IMR-90 (cell line): Measurements from ENCODE around the gene ANAPC1.
"Not testable (repeated sequence)": the region's sequence is repeated elsewhere in the genome, so short reads cannot be mapped to it uniquely, and the experiment has no call there.

Experiments used
- POLR2A ChIP-seq: IDR thresholded peaks from 2 replicates; pipeline ENCODE4 v1.6.1; 2012; ENCODE audit warnings: mild to moderate bottlenecking, low read depth, low read length
- RAD21 ChIP-seq: IDR thresholded peaks from 2 replicates; pipeline ENCODE4 v1.6.1; 2012; ENCODE audit warnings: low read length, improper control_type of control experiment
- RFX5 ChIP-seq: IDR thresholded peaks from 2 replicates; pipeline ENCODE4 v1.8.0; 2012; ENCODE audit warnings: low read depth, mild to moderate bottlenecking, low read length, moderate library complexity
- TF ChIP-seq, protein P1 (sequence below): fragments of 150-350 bp; IDR thresholded peaks from 2 replicates; pipeline ENCODE4 v1.6.1; 2017; ENCODE audit warnings: mild to moderate bottlenecking, antibody characterized with exemption, low read length, low read depth
- TF ChIP-seq, protein P2 (sequence below): conservative IDR thresholded peaks from 2 replicates; pipeline ENCODE4 v1.5.1; 2012; ENCODE audit warnings: mild to moderate bottlenecking, low read depth, low read length, improper control_type of control experiment

DNA sequence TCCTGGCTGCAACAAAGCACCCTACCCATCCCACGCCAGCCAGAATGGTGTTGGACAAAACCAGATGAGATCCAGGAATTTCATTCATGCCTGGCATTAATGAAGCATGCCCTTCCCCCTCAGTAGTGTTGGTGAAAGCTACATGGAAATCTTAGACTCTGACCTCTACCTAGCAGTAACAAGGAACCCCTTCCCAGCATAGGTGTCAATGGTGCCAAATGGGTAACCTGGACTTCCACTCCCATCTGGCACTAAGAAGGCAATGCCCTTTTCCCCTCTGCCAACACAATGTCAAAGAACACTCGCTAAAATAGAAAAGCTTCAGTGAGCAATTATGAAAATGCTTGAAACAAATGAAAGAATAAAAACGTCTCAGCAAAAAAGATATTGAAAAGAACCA is 131.5 kb downstream of the ANAPC1 start:
- TF ChIP-seq, protein P1, sequence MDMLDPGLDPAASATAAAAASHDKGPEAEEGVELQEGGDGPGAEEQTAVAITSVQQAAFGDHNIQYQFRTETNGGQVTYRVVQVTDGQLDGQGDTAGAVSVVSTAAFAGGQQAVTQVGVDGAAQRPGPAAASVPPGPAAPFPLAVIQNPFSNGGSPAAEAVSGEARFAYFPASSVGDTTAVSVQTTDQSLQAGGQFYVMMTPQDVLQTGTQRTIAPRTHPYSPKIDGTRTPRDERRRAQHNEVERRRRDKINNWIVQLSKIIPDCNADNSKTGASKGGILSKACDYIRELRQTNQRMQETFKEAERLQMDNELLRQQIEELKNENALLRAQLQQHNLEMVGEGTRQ, result not testable (repeated sequence)
- TF ChIP-seq, protein P2, sequence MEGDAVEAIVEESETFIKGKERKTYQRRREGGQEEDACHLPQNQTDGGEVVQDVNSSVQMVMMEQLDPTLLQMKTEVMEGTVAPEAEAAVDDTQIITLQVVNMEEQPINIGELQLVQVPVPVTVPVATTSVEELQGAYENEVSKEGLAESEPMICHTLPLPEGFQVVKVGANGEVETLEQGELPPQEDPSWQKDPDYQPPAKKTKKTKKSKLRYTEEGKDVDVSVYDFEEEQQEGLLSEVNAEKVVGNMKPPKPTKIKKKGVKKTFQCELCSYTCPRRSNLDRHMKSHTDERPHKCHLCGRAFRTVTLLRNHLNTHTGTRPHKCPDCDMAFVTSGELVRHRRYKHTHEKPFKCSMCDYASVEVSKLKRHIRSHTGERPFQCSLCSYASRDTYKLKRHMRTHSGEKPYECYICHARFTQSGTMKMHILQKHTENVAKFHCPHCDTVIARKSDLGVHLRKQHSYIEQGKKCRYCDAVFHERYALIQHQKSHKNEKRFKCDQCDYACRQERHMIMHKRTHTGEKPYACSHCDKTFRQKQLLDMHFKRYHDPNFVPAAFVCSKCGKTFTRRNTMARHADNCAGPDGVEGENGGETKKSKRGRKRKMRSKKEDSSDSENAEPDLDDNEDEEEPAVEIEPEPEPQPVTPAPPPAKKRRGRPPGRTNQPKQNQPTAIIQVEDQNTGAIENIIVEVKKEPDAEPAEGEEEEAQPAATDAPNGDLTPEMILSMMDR, result not testable (repeated sequence)
- not testable (repeated sequence) for TF ChIP-seq RFX5, POLR2A, RAD21
